Hematopoietic multipotent progenitor cell treated with erythropoietin and hydrocortisone succinate and interleukin-3 and kit ligand, for 8 days (in vitro differentiated cells): ENCODE results near the gene SMYD3.

Experiments used
- DNase-seq: peaks from one replicate; pipeline ENCODE4 v3.0.0-alpha.2; 2015

SMYD3 gene

DNA sequence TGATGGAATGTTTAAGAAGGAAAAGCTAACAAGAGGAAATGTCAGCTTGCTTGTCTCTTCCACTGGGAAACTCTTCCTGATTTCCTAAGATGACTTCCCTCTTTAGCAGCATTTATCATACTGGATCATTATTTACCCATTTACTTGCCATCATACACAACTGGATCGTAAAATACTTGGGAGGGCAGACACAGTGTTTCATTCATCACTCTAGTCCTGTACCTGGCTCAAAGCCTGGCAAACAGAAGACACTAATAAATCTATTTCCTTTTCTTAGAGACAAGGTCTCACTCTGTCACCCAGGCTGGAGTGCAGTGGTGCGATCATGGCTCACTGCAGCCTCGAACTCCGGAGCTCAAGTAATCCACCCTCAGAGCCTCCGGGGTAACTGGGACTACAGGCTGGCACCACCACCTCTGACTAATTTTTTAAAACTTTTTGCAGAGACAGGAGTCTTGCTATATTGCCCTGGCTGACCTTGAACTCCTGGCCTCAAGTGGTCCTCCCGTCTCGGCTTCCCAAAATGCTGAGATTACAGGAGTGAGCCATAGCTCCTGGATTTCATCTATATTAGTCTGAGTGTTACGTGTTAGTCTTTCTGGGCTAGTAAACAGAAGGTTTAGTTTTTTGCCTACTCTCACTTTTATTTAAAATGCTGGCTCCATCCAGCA is 574.6 kb downstream of the SMYD3 start:
- DNase-seq: no peak

DNA sequence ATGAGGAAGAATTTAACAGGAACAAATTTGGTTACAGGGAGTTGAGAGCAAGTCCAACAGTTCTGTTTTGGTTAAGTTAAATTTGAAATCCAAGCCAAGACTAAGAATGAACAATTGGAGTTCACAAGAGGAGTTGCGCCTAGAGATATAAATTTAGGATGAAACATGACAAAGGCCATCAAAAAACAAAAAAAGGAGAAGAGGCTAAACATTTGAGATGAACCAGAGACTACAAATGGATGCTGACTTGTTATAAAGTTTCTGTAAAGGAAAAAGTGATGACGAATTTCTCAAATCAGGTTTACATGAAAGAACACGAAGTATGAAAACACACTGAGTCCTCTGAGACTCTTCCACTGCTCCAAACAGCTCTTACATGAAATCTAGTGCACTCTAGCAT is 575.6 kb downstream of the SMYD3 start:
- DNase-seq: no peak

DNA sequence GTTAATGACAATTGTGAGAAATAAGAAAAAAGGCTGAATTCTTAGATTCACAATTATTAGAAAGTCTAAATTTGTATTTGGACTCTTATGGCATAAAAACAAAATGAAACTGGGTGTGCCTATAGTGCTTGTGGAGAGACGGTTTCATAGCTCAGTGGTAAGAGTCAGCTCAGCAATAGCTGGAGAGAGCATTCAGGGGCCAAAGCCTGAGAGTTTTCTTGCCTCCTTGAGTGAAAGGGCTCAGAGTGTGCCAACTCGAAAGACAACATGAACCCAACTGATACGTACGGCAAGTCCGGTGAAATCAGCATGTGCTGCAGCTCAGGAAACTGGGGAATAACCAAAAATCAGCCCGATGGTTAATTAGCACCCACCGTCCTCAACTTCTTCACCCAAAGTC is 577.9 kb downstream of the SMYD3 start:
- DNase-seq: no peak

DNA sequence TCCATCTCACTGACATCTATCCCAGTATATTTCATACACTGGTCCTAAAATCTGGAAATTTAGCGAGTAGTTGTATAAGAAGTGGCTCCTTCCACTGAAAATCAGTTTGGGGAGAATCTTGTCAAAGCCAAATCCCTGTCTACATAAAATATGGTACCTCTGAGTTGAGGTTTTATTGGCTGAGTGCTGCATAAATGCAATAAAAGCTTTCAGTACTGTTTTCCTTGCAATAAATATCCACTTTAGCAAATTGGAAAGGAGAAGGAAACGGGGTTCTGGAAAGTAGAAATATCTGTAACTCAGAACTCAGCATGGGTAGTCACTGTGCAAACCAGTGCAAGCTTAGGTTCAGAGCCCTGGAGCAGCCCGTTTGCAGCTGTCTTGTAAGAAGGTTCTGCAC is 580.2 kb downstream of the SMYD3 start:
- DNase-seq: no peak

DNA sequence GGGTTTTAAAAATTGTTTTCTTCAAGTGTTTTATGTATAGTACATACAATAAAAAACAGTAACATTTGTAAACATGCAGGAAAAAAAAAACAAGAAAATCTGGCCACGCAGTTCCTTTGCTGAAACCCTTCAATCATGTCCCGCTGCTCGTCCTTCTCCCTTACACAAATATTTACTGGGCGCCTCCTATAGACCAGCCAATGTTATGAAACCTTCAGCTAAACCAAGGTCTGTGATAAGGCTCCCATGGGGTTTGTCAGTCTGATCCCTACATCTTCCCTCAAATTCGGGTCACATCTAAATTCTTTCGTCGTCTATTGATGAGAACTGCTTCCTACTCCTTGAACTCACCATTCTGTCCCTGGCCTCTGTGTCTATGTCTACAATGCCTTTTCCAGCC is 583.9 kb downstream of the SMYD3 start:
- no peak for DNase-seq

DNA sequence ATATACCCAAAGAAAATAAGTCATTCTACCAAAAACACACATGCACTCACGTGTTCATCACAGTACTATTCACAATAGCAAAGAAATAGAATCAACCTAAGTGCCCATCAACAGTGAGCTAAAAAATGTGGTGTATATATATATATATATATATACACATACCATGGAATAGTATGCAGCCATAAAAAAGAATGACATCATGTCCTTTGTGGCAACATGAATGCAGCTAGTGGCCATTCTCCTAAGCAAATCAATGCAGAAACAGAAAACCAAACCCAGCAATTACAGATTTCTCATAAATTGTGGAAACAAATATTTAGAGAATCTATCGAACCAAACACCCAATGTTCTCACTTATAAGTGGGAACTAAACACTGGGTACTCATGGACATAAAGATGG is 585.7 kb downstream of the SMYD3 start:
- DNase-seq: no peak

DNA sequence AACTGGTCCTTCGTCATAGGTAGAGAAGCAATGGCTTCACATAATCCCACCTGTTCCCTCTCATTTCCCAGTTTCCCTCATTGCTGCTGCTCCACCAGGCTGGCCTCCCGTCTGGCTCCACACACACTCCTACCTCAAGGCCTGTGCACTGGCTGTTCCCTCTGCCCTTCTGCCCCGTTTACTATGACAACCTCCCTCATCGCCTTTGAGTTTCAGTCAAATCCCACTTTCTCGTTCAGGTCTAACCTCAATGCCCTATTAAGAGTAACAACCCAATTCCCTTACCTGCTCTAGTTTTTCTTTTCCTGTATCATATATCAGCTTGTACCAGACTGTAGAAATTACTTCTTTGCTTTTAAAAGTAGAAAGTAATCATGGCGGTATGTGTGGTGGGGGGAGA is 589.7 kb downstream of the SMYD3 start:
- DNase-seq: no peak

DNA sequence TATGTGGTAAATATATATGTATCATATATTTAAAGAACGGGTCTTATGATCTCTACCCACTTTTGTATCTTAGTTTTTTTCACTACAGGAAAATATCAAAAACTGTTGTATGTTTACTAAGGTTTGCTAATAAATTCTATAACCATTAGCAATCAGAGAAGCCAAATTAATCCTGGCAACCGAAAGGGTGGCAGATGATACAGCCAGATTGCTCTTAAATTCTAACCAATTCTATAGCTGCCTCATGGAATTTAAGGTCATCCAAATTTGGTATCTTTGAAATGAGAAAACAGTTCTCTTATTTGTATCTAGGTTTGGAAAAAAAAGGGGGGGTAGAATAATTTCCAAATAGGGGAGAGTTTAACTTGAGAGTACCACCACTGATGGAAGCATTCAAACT is 591.2 kb downstream of the SMYD3 start:
- DNase-seq: no peak

DNA sequence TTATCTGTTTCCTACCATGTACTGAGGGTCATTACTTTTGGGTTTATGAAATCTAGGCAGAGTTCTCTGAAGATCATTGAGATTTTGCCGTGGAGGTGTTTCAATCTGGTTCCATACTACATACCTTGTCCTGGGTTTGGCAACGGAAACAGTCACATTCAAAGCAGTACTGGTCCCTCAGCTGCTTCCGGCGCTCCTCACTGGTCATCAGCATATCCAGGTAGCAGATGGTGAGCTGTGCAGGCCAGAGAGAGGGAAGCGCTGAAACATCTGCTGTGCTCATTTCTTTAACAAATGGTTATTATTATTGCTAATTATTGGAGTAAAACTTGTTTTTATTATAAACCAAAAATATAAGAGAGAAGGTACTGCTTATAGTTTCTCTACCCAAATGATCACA is 591.7 kb downstream of the SMYD3 start:
- DNase-seq: no peak

DNA sequence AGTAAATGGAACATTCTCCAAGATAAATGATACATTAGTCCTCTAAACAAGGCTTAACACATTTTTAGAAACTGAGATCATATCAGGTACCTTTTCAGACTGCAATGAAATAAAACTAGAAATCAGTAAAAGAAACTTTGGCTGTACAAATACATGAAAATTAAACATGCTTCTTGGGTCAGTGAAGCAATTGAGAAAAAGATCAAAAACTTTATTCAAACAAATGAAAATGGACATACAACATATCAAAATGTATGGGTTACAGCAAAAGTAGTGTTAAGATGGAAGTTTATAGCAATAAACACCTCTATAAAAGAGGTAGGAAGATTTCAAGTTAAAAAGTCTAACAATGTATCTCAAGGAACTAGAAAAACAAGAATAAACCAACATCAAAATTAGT is 598.5 kb downstream of the SMYD3 start:
- DNase-seq: no peak

DNA sequence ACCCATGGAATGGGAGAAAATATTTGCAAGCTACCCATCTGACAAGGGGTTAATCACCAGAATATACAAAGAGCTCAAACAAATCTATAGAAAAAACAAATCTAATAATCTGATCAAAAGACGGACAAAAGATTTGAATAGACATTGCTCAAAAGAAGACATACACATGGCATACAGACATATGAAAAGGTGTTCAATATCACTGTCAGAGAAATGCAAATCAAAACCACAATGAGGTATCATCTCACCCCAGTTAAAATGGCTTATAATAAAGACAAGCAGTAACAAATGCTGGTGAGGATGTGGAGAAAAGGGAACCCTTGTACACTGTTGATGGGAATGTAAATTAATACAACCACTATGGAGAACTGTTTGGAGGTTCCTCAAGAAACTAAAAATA is 600.9 kb downstream of the SMYD3 start:
- no peak for DNase-seq

DNA sequence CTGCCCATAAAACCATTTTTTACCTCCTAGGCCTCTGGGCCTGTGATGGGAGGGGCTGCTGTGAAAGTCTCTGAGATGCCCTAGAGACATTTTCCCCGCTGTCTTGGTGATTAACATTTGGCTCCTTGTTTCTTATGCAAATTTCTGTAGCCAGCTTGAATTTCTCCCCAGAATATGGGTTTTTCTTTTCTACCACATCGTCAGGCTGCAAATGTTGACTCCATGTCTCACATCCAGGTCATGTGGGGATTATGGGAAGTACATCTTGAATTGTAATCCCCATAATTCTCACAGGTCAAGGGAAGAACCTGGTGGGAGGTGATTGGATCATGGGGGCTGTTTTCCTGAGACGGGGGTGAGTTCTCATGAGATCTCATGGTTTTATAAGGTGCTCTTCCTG is 603.2 kb downstream of the SMYD3 start:
- DNase-seq: no peak

DNA sequence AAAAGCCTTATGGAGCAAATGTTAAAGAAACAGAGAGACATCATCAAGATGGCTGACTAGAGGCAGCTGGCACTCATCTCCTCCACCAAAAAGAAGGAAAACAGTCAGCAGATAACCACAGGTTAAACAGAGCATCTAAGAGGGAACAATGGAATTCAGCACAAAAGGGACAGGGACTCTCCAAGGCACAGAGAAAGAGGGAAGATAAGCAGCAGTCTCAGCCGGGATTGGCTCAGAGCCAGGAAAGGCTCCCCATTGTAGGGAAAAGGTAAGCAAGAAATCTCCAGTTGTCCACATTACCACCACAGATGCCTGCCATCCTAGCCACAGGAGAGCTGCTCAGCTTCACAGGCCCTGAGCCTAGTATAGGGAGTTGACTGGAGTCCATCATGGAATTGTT is 605.5 kb downstream of the SMYD3 start:
- no peak for DNase-seq

DNA sequence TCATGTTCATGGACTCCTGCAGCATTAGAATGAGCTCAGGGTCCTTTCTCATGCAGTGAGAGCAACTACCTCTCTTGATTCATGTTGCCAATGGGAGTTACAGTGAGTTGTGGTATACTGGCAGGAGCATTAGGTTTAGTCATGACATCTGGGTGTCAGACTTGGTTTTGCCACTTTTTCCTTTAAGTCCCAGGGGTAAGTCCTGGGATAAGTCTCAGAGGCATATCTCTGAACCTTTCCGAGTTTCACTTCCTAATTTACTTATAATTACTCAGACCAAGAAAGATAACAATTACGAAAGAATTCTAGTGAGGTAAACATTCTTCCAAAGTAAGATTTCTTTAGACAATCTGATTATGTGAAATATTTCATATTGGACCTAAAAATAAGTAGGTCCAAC is 606.0 kb downstream of the SMYD3 start:
- no peak for DNase-seq

DNA sequence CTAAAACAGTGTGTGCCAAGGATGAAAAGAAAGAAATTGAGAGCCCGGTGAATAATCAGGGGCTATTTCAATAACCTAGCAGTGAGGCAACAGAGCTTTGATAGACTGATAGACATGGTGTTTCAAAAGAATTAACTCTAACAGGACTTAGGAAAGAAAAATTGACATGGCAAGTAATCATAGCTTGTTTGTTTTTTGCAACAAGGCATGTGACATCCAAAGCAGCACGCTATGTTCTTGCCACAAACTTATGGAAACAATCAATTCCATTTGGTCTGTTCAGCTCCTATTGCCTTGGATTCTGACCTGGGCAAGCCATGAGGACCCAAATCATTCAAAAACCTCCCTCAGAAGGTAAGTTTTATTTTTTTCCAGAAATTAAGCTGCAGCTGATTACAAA is 608.5 kb downstream of the SMYD3 start:
- DNase-seq: no peak

DNA sequence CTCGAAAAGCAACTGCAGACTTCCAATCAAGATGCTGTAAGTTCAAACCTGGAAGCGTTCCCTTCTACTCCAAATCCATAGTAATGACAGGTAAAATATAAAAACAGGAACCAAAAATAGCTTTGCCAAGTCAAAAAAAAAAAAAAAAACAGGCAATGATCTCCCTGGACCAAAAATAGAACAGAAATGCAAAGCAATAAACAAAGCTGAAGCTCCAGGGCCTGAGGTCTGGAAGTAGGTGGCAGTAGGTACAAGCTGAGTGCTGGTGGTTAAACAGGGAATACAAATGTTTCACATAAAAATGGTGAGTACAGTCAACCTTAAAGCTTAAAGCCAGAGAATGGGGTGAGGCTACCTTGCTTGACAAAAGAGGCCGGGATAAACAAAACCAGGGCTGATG is 610.8 kb downstream of the SMYD3 start:
- DNase-seq: no peak

DNA sequence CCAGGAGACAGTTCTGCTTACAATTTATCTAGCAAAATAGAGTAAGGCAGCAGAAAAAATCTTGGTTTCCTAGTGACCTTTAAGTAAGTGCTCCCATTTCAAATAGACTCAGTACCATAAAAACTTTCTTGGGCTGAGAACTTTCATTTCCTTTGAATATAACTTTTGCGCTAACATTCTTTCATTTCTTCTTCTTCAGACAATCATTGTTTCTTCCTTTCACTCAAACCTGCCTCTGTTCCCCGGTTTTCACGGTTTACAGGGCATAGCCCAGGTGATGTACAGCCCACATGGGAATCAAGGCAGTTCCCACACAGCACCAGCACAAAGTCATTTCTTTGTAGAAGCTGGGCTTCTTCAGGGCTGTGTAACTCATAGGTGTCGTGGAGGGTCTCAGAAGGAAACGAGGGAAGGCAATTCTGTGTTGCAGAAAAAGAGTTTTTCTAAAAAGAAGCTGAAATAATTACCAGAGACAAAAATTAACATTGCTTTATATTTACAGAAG is 611.6 kb downstream of the SMYD3 start:
- no peak for DNase-seq

DNA sequence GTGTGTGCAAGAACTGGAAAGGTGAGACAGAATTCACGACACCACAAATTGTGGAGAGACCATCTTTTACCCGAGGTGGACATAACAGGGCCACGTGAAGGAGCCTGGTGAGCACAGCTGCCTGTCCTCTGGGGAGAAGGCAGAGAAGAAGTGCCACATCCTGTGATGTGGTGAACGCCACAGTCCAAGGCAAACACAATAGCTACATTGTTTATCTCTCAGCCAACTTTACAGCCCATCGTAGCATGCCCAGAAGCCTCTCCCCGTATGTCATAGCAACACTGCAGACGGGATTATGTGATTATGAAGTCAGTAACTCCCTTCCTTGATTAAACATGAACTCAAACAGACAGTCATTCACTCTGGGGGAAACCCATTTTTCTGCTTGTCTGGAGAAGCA is 612.2 kb downstream of the SMYD3 start:
- DNase-seq: no peak

DNA sequence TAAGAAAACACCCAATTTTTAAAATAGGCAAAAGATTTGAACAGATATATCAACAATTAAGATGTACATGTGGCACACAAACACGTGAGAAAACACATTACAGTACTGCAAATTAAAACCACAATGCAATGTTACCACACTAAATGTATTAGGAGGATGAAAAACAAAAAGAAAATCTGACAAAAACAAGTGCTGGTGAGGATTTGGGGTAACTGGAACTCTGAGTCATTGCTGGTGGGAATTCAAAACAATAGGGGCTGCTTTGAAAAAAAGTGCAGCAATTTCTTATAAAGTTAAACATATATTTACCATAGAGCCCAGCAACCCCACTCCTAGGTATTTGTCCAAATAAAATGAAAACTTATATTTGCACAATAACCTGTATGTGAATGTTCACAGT is 614.1 kb downstream of the SMYD3 start:
- no peak for DNase-seq

DNA sequence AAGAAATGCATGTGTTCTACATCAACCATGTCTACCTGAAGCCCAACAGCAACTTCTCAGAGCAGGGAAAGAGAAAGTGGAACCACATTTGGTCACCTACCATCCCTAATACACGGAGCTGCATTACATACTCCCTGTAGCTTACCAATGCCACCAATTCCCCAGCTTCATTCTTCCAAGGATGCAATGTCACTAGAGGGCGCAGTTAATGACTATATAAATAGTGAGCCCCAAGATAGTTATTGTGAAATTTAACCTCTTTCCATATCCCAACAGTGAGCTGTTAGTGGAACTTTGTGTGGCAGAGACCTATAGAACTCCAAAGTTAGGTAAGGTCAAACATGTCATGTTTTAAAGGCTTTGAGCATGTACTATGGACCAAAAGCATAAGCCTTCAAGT is 618.3 kb downstream of the SMYD3 start:
- DNase-seq: peak; percentile 68

DNA sequence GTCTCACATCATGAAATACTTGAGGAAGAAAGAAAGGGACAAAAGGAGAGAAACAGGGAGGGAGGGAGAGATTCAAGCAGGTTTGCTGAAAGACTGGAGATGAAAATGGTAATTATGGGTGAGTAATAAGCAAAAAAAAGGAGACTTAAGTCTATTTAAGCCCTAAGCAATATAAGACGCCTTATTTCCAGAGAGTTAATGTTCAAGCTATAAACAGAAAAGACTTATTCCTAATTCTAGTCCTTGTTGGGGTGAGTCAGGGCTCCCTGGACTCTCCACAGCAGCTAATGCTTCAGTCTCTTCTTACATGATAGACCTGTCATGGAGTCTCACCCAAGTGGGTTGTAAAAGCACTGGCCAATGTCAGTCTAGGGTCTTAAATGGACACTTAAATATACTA is 619.2 kb downstream of the SMYD3 start:
- DNase-seq: no peak

DNA sequence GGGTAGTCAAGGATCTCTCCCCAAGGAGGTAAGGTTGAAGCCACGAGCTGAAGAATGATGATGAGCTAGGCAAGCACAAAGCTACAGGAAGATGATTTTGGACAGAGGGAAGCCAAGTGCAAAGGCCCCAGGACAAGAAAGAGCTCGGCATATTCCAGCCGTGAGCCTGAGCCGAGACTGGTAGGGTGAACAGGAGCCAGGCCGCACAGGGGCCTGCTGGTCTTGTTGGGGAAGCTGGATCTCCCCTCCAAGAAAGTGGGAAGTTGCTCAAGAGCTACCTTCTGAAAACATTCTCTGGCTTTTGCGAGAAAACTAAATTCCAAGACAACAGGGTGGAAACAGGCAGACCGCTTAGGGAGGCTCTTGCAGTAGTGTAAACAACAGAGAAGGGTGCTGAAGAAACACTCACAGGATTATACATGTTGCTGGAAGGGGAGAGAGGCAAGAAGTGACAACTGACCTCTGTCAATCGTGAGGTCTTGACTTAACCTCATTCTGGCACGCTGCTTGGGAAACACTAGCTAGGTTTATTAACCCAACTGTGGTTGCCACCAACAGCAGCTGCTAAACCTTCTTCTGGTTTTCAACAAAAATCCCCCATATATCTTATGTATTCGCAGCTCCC is 625.2 kb downstream of the SMYD3 start:
- no peak for DNase-seq

DNA sequence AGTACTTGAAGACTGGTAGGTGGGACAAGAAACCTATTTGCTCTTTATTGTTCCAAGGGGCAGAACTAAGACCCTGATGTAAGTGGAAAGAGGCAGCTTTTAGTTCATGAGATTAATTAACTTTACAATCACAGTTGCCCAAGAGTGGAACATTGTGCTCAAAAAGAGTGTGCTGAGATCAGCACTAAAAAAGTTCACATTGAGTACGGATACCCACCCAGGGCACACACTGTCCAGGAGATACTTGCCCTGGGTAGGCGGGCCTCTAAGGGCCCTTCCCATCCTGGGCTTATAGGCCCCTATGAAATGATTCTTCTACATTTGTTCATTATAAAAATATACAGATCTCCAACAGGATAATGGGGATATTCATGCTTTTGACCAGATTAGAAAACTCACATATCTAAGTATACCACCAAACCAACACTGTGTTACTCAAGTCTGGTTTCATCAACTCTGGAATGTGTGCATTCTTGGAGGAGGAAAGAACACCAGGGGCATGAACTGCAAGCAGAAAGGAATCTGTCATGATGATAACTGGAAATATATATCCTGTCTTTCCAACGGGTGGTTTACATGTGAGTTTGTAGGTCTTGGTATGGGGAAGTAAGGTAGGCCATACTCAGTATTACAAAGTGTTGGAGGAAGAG is 626.2 kb downstream of the SMYD3 start:
- no peak for DNase-seq

DNA sequence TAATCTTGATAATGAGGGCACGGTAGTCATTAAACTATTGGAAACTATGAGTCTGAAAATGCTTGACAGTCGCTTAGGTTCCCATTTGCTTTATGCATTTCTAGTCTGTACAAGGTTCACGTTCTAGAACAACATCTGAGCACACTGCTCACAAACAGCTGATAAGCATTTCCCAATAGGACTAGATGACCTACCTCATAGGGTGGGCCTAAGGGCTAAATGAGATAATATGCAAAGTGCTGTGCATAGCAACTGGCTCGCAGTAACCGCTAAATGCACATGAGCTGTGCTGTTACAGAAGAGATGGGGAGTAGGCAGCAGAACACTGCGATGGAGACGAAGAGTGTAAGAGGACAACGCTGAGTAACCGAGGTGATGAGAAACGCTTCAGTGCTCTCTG is 628.0 kb downstream of the SMYD3 start:
- DNase-seq: no peak

DNA sequence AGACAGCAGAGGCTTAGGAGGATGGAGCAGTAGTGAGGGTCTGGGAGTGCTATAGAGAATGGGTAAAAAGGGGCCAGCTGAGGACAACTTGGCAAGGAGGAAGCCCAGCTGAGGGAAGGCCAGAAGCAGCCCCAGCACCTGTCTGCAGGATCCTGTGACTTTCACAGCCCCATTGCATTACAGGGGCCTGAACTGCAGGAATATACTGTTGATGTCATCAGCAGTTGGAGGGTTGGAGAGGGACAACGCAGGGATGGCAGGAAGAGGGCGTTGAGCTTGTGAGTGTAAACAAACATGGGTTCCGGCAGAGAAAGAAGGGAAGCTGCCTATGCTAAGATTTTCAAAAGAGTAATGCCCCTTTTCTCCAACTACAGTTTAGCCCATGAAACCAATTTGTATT is 628.5 kb downstream of the SMYD3 start:
- DNase-seq: no peak
